Activated T-helper 17 cell treated with anti-CD3 and anti-CD28 coated beads, Interleukin-2, amount 50 U/mL, for 72 hours (primary cell): ENCODE measurements around the gene MAN1B1. TPM values are rescaled to one million over a fixed set of nuclear protein-coding genes. Genes with fewer than 3 reads are reported as not detected.
"Not testable (repeated sequence)": the region's sequence is repeated elsewhere in the genome, so short reads cannot be mapped to it uniquely, and the experiment has no call there.

Experiments
- ATAC-seq: fragments of 150-1000 bp; cut with Tn5 transposase; replicated peaks from 2 replicates; pipeline ENCODE4 v1.10.0; 2021; ENCODE audit warnings: mild to moderate bottlenecking, moderate library complexity
- H3K27ac Mint-ChIP-seq: one replicate; pipeline ENCODE4 v1.8.0; 2022; ENCODE audit warnings: mixed read lengths
- H3K27me3 Mint-ChIP-seq: one replicate; pipeline ENCODE4 v1.8.0; 2022; ENCODE audit warnings: mixed read lengths
- H3K36me3 Mint-ChIP-seq: one replicate; pipeline ENCODE4 v1.8.0; 2022; ENCODE audit warnings: low read depth, mild to moderate bottlenecking, mixed read lengths
- H3K4me1 Mint-ChIP-seq: one replicate; pipeline ENCODE4 v1.8.0; 2022; ENCODE audit warnings: mixed read lengths
- H3K4me3 Mint-ChIP-seq: one replicate; pipeline ENCODE4 v1.8.0; 2022; ENCODE audit warnings: mild to moderate bottlenecking, mixed read lengths
- H3K9me3 Mint-ChIP-seq: one replicate; pipeline ENCODE4 v1.8.0; 2022; ENCODE audit warnings: mixed read lengths
- total RNA-seq, 2 donors: library from RNA; stranded (reverse); gene quantifications; one replicate each; pipeline ENCODE4 v1.2.3, GENCODE V29; 2022

The MAN1B1 gene
- total RNA-seq, 2 donors from 2014 or later = 38.2 to 67.6 TPM

GRCh38 chr9:137114613-137115393 is 28.0 kb downstream of the MAN1B1 start, which contains the start of gene DPP7:
DPP7 (minus strand) TSS chr9:137114733; CDS start chr9:137114713, 20 bp downstream.
- H3K27ac Mint-ChIP-seq = peak within 1 kb of the TSS; percentile 38

GRCh38 chr9:137115394-137116026 is 28.7 kb downstream of the MAN1B1 start:
- Mint-ChIP-seq H3K27me3 (no peaks in the 10 kb centered on the region), H3K27ac (no peak overlapping the region), H3K9me3 (no peaks in the 10 kb centered on the region), H3K36me3 (peaks cover 24% of the 10 kb centered on the region), H3K4me3 (peak overlapping the region; percentile 21), H3K4me1 (peaks cover 6% of the 10 kb centered on the region)
- ATAC-seq = no peak

More at GRCh38 chr9:137114613-137115393, 28.0 kb downstream of the MAN1B1 start, which contains the start of gene DPP7:
- H3K27me3 Mint-ChIP-seq = no peaks in the 10 kb centered on the region
- H3K4me1 Mint-ChIP-seq = peaks cover 6% of the 10 kb centered on the region
- peak; percentile 95 for ATAC-seq
- peak within 1 kb of the TSS; percentile 71 for H3K4me3 Mint-ChIP-seq
- no peaks in the 10 kb centered on the region for H3K9me3 Mint-ChIP-seq
- peaks cover 27% of the 10 kb centered on the region for H3K36me3 Mint-ChIP-seq

- no peaks in the 10 kb centered on the region for H3K9me3 Mint-ChIP-seq
- H3K36me3 Mint-ChIP-seq = peaks cover 19% of the 10 kb centered on the region
- peaks cover 6% of the 10 kb centered on the region for H3K4me1 Mint-ChIP-seq
- H3K27me3 Mint-ChIP-seq = no peaks in the 10 kb centered on the region
- no peak overlapping the region for H3K27ac Mint-ChIP-seq
- H3K4me3 Mint-ChIP-seq = no peak overlapping the region
- ATAC-seq = no peak
Measured at GRCh38 chr9:137116027-137116507, 29.3 kb downstream of the MAN1B1 start.

GRCh38 chr9:137116728-137117127 is 29.9 kb downstream of the MAN1B1 start:
- no peak overlapping the region for H3K27ac Mint-ChIP-seq
- peaks cover 6% of the 10 kb centered on the region for H3K4me1 Mint-ChIP-seq
- H3K27me3 Mint-ChIP-seq = no peaks in the 10 kb centered on the region
- peaks cover 12% of the 10 kb centered on the region for H3K36me3 Mint-ChIP-seq
- H3K9me3 Mint-ChIP-seq = no peaks in the 10 kb centered on the region
- no peak overlapping the region for H3K4me3 Mint-ChIP-seq
- no peak for ATAC-seq

GRCh38 chr9:137117269-137117731 is 30.5 kb downstream of the MAN1B1 start:
- Mint-ChIP-seq H3K4me1 (peaks cover 11% of the 10 kb centered on the region), H3K27ac (no peak overlapping the region), H3K36me3 (peaks cover 9% of the 10 kb centered on the region), H3K9me3 (no peaks in the 10 kb centered on the region), H3K27me3 (no peaks in the 10 kb centered on the region), H3K4me3 (no peak overlapping the region)
- ATAC-seq = no peak

GRCh38 chr9:137118092-137118603 is 31.4 kb downstream of the MAN1B1 start:
- not testable (repeated sequence) for H3K9me3 Mint-ChIP-seq, ATAC-seq, H3K4me3 Mint-ChIP-seq, H3K36me3 Mint-ChIP-seq, H3K27me3 Mint-ChIP-seq, H3K27ac Mint-ChIP-seq
- peaks cover 11% of the 10 kb centered on the region for H3K4me1 Mint-ChIP-seq

GRCh38 chr9:137121927-137122795 is 35.4 kb downstream of the MAN1B1 start:
- not testable (repeated sequence) for H3K27me3 Mint-ChIP-seq, ATAC-seq, H3K9me3 Mint-ChIP-seq, H3K36me3 Mint-ChIP-seq, H3K27ac Mint-ChIP-seq
- H3K4me1 Mint-ChIP-seq = peaks cover 16% of the 10 kb centered on the region
- peak overlapping the region; percentile 4 for H3K4me3 Mint-ChIP-seq

- not testable (repeated sequence) for H3K27ac Mint-ChIP-seq, H3K9me3 Mint-ChIP-seq, H3K27me3 Mint-ChIP-seq, H3K36me3 Mint-ChIP-seq, ATAC-seq, H3K4me3 Mint-ChIP-seq
- peaks cover 21% of the 10 kb centered on the region for H3K4me1 Mint-ChIP-seq
Measured at GRCh38 chr9:137122796-137123467, 36.1 kb downstream of the MAN1B1 start.

- Mint-ChIP-seq H3K4me1 (peaks cover 23% of the 10 kb centered on the region), H3K27me3 (no peaks in the 10 kb centered on the region), H3K4me3 (no peak overlapping the region), H3K9me3 (no peaks in the 10 kb centered on the region), H3K27ac (no peak overlapping the region), H3K36me3 (peaks cover 13% of the 10 kb centered on the region)
- ATAC-seq = no peak
Measured at GRCh38 chr9:137123468-137123837, 36.7 kb downstream of the MAN1B1 start.

- H3K4me1 Mint-ChIP-seq = peaks cover 25% of the 10 kb centered on the region
- H3K4me3 Mint-ChIP-seq, H3K9me3 Mint-ChIP-seq, ATAC-seq, H3K27ac Mint-ChIP-seq, H3K27me3 Mint-ChIP-seq: not testable (repeated sequence)
- H3K36me3 Mint-ChIP-seq = peaks cover 18% of the 10 kb centered on the region
Measured at GRCh38 chr9:137123952-137124462, 37.2 kb downstream of the MAN1B1 start.

- Mint-ChIP-seq H3K4me1 (peaks cover 20% of the 10 kb centered on the region), H3K4me3 (peak overlapping the region; percentile 99), H3K36me3 (peaks cover 18% of the 10 kb centered on the region), H3K27ac (peak overlapping the region; percentile 98), H3K9me3 (no peaks in the 10 kb centered on the region), H3K27me3 (no peaks in the 10 kb centered on the region)
- ATAC-seq = no peak
Measured at GRCh38 chr9:137126786-137127185, 40.0 kb downstream of the MAN1B1 start.

- Mint-ChIP-seq H3K27ac (peak overlapping the region; percentile 98), H3K36me3 (peaks cover 18% of the 10 kb centered on the region), H3K27me3 (no peaks in the 10 kb centered on the region), H3K4me3 (peak overlapping the region; percentile 99), H3K9me3 (no peaks in the 10 kb centered on the region), H3K4me1 (peaks cover 16% of the 10 kb centered on the region)
- ATAC-seq = no peak
Measured at GRCh38 chr9:137127301-137128157, 40.7 kb downstream of the MAN1B1 start.
